ENCODE measurements around the gene SMYD3.

DNA sequence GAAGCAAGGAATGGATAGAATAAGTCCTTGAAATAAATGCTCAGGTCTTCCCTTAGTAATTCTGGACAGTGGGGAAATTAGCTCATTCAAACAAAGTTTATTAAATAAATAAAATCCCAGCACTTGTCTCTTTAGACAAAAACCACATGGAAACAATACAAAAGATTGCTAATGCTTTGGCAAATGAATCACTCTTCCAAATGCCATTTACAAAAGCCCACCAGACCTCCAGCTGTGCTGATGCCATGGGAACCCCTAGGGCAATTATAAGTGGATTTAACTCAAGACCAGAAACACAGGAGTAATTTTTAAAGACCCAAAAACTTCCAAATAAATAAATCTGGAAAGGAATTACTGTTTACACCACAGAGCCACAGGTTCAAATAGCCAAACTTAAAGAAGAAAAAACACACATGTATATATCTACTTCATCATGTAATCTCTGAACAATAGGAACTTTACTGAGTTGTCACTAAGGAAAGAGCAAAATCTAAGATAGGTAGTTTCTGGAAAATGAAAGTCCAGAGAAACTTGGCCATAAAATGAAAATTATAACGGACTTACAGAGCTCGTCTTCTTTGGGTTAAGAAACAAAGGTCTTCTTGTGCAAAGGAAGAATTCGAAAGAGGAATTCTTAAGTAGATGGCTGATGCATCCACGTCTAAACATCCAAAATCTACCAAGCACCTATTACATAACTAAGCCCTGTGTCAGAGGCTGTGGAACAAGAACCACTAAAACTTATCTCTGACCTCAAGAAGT is 399.4 kb downstream of the SMYD3 start:
- TF ChIP-seq, protein P1, sequence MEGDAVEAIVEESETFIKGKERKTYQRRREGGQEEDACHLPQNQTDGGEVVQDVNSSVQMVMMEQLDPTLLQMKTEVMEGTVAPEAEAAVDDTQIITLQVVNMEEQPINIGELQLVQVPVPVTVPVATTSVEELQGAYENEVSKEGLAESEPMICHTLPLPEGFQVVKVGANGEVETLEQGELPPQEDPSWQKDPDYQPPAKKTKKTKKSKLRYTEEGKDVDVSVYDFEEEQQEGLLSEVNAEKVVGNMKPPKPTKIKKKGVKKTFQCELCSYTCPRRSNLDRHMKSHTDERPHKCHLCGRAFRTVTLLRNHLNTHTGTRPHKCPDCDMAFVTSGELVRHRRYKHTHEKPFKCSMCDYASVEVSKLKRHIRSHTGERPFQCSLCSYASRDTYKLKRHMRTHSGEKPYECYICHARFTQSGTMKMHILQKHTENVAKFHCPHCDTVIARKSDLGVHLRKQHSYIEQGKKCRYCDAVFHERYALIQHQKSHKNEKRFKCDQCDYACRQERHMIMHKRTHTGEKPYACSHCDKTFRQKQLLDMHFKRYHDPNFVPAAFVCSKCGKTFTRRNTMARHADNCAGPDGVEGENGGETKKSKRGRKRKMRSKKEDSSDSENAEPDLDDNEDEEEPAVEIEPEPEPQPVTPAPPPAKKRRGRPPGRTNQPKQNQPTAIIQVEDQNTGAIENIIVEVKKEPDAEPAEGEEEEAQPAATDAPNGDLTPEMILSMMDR (IDR thresholded peaks at IDR 0.05) = no peak
- TF ChIP-seq POLR2A (IDR thresholded peaks at IDR 0.05) = no peak

Measured in adrenal gland (tissue), 5 donors.